22Rv1 (cell line): ENCODE data around the gene SNIP1.

Experiments
- H3K27ac ChIP-seq: fragments of 450-650 bp; 2 replicates; pipeline ENCODE4 v1.5.1; 2017
- ZFX ChIP-seq: fragments of 450-650 bp; IDR thresholded peaks from 2 replicates; pipeline ENCODE4 v1.6.1; 2017; ENCODE audit warnings: antibody characterized with exemption, borderline replicate concordance
- TF ChIP-seq, protein P1 (sequence below): fragments of 450-650 bp; IDR thresholded peaks from 2 replicates; pipeline ENCODE4 v1.5.1; 2017; ENCODE audit warnings: mild to moderate bottlenecking

The SNIP1 gene, protein sequence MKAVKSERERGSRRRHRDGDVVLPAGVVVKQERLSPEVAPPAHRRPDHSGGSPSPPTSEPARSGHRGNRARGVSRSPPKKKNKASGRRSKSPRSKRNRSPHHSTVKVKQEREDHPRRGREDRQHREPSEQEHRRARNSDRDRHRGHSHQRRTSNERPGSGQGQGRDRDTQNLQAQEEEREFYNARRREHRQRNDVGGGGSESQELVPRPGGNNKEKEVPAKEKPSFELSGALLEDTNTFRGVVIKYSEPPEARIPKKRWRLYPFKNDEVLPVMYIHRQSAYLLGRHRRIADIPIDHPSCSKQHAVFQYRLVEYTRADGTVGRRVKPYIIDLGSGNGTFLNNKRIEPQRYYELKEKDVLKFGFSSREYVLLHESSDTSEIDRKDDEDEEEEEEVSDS

DNA sequence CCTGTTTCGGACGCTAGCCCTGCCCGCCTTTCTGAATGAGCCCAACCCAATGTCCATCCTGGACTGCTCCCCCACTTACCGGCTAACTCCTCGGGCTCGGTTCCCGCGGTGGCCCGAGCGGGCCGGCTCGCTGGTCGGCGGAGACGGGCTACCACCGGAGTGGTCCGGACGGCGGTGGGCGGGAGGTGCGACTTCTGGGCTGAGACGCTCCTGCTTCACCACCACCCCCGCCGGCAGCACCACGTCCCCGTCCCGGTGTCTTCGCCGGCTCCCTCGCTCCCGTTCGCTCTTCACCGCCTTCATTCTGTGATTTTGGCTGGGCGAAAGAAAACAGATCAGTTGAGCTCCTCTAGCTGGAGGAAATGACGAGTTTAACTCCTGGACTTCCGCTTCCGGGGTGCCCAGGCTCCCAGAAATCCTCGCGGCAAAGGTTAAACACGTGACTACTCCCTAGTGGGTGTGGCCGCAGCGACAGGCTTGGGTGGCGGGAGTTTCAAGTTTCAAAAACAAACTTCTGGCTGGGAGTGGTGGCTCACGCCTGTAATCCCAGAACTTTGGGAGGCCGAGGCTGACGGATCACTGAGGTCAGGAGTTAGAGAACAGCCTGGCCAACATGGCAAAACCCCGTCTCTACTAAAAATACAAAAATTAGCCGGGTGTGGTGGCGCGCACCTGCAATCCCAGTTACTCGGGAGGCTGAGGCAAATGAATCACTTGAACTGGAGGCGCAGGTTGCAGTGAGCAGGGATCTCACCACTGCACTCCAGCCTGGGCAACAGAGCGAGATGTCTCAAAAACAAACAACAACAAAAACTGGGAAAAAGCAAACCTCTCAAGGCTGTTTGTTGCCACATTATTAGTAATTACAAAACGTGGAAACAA is at the start of gene SNIP1:
Gene SNIP1, minus strand, starts transcription at position 367 of the 882 bp plus-strand sequence. Its CDS starts 64 bp downstream, at position 303.
- peak within 1 kb of the TSS; percentile 70 for H3K27ac ChIP-seq

DNA sequence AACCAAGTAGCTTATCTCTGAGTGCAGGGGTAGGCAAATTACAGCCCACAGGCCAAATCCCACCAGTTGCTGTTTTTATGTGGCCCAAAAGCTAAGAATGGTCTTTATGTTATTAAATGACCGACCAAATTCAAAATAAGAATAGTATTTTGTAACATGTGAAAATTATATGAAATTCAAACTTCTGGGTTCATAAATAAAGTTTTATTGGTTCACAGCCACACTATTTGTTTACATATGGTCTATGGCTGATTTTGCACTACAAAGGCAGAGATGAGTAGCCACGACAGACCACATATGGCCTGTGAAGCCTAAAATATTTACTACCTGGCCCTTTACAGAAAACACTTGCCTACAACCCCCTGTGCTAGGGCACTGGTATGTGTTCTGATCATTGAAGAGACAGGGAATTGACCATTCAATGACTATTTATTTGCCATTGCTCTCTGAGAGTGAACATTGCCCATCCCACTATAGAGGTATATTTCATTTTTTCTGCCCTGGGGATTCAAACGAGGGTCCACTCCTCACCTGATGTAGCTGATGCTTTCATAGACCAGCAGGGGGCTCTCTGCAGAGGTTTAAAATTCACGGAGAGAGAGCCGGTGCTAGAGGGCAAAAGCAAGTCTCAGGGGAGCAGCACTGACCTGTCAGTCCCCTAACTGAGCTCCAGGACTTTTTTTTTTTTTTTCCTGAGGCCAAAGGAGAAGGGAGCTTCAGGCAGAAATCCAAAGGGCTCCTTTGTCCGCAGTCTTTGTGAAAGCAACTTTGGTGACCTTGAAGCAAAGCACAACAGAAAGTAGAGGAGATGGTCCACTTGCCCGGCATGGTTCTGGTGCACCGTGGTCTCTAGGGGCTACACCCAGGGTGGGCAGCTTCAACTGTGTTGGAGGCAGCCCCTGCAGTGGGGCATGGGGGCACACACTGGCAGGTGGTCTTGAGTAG is 48.9 kb upstream of the SNIP1 start:
- TF ChIP-seq, protein P1, sequence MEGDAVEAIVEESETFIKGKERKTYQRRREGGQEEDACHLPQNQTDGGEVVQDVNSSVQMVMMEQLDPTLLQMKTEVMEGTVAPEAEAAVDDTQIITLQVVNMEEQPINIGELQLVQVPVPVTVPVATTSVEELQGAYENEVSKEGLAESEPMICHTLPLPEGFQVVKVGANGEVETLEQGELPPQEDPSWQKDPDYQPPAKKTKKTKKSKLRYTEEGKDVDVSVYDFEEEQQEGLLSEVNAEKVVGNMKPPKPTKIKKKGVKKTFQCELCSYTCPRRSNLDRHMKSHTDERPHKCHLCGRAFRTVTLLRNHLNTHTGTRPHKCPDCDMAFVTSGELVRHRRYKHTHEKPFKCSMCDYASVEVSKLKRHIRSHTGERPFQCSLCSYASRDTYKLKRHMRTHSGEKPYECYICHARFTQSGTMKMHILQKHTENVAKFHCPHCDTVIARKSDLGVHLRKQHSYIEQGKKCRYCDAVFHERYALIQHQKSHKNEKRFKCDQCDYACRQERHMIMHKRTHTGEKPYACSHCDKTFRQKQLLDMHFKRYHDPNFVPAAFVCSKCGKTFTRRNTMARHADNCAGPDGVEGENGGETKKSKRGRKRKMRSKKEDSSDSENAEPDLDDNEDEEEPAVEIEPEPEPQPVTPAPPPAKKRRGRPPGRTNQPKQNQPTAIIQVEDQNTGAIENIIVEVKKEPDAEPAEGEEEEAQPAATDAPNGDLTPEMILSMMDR = peak; percentile 89
- TF ChIP-seq ZFX = no peak

More for the DNA sequence above, at the start of gene SNIP1:
- TF ChIP-seq, protein P1 = no peak
- TF ChIP-seq ZFX = no peak

DNA sequence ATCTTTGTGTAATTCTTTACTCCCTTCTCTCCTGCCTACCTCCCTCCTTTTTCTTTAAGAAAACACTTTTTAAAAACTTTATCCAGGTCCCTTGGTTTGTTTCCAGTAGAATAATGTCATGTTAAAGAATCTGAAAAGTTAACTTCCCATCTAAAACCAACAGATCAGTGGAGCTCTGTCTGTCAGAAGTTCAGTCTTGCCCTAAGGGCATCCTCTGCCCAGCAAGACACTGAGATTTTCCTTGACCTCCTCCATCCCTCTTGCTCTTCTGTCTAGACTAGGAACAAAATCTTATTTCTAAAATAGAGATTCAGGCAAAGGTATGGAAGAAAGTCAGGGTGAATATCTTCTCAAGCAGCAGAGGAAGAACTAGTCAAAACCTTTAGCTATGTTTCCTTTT is 47.3 kb upstream of the SNIP1 start:
- no peak overlapping the region for H3K27ac ChIP-seq
- no peak for TF ChIP-seq ZFX
- TF ChIP-seq, protein P1 = no peak

More for the DNA sequence above, 48.9 kb upstream of the SNIP1 start:
- H3K27ac ChIP-seq = no peak overlapping the region

DNA sequence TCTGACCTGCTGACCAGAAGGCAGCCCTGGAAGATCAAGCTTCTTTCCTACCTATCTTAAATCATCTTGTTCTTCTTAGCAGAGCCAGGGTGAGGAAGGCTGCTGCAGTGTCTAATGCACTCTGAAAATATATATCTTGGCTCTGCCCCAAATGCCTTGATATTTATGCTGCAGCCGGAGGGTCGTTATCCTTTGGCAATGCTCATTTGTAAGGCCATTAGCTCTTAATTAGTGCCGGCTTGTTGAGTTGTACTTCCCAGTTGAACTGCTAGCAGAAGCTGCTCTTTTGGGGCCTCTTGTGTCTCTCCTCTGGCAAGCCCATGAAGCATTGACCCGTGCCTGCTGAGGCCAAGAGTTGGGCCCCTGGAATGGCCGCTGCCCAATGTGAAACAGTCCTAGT is 45.8 kb upstream of the SNIP1 start:
- no peak overlapping the region for H3K27ac ChIP-seq
- no peak for TF ChIP-seq ZFX
- TF ChIP-seq, protein P1 = no peak

DNA sequence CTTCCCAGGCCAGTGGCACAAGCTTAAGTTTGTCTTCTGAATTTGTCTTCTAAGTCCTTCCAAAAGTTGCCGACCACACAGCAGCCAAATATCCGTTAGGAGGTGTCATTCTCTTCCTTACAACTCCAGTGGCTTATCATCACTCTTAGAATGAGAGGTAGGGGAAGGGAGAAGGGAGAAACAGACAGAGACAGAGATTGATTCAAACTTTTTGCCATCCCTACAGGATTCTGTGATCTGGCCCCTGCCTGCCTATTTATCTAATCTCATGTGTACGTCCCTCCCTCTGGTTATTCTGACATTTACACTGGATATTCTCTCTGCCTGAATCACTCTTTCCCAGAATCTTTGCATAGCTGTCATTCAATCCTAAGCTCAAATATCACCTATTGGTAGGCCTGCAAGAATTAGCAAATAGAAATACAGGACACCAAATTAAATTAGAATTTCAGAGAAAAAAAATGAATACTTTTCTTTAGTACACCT is 42.1 kb upstream of the SNIP1 start:
- no peak overlapping the region for H3K27ac ChIP-seq
- TF ChIP-seq ZFX = no peak
- TF ChIP-seq, protein P1 = no peak

DNA sequence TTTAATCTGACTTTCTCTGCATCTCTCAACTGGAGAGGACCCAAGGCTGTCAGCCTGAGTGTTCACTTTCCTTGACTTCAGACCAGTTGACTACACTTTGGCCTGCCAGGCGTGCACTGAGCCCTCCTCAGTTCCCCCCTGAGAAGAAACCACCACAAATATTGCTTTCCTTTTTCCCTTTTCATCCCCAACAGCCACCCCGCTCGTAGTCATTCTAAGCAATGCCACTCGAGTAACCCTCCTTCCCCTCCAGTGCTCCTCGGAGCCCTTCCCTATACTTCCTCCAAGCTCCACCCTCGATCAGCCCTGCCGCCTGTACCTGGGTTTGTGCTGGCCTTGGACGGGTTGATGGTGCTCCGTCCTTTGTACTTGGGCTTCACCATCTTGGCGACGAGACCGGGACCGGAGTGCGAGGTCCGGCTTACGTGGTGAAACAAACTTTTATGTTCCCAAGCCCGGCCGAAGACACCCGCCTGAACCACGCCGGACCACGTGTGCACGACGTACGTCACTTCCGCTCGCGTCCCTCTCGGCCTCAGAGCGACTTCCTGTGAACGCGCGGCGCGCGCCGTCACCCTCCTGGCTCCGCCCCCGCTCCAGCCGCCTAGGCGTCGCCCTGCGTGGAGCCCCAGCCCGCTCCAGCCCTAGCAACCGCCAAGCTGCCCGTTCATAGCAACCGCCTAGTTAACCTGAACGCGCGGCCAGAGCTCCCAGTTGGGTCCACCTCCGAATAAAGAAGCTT is 41.5 kb upstream of the SNIP1 start, which contains the start of gene GNL2:
Gene GNL2, minus strand, starts transcription at position 498 of the 742 bp plus-strand sequence. Its CDS starts 115 bp downstream, at position 383.
- TF ChIP-seq, protein P1 = no peak
- no peak for TF ChIP-seq ZFX
- peak within 1 kb of the TSS; percentile 73 for H3K27ac ChIP-seq
